GM12891 (cell line): Measurements from ENCODE around the gene ART1.
"Not testable (repeated sequence)": the region's sequence is repeated elsewhere in the genome, so short reads cannot be mapped to it uniquely, and the experiment has no call there.

Experiments used
- POLR2A ChIP-seq: IDR thresholded peaks from 2 replicates; pipeline ENCODE4 v1.6.1; 2011; ENCODE audit warnings: low read depth, low read length, control low read depth
- POLR2AphosphoS5 ChIP-seq: IDR thresholded peaks from 2 replicates; pipeline ENCODE4 v1.6.1; 2011; ENCODE audit warnings: low read depth, low read length, control low read depth
- POU2F2 ChIP-seq: IDR thresholded peaks from 2 replicates; pipeline ENCODE4 v1.6.1; 2011; ENCODE audit warnings: low read depth, mild to moderate bottlenecking, control low read depth, low read length, moderate library complexity
- SPI1 ChIP-seq: IDR thresholded peaks from 2 replicates; pipeline ENCODE4 v1.6.1; 2011; ENCODE audit warnings: low read depth, low read length, control low read depth
- TAF1 ChIP-seq: IDR thresholded peaks from 2 replicates; pipeline ENCODE4 v1.6.1; 2011; ENCODE audit warnings: low read depth, low read length, control low read depth

GRCh38 chr11:3649374-3649773 is 4.4 kb downstream of the ART1 start:
- TF ChIP-seq POLR2AphosphoS5, SPI1, POLR2A, TAF1, POU2F2: not testable (repeated sequence)
